NCI-H2196 treated with DMSO at 0.1 percent for 48 hours (cell line): ENCODE results near the gene PPP4C.

Experiments used
- DNase-seq: peaks from one replicate; lab custom pipeline; 2025; ENCODE audit not compliant: unreplicated experiment; lab: John Stamatoyannopoulos, UW

The PPP4C gene

DNA sequence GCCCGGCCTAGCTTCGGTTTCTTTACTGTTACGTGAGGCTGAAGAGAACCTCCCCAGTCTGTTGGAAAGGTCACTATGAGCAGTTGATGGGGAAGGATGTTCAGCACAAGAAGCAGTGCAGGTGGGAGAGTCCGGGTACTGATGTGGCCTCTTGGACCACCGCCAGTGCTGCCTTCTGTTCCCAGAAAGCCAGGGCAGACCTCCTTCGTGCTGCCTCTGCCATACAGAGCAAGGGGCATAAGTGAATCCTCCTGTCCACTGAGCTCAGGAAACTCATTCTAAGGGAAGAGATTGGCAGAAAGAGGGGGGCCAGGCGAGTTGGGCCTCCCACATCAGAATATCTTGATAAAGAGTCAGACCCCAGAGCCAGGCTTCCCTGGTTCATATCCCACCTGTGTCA, 3.7 kb downstream of the PPP4C start:
- DNase-seq = no peak

DNA sequence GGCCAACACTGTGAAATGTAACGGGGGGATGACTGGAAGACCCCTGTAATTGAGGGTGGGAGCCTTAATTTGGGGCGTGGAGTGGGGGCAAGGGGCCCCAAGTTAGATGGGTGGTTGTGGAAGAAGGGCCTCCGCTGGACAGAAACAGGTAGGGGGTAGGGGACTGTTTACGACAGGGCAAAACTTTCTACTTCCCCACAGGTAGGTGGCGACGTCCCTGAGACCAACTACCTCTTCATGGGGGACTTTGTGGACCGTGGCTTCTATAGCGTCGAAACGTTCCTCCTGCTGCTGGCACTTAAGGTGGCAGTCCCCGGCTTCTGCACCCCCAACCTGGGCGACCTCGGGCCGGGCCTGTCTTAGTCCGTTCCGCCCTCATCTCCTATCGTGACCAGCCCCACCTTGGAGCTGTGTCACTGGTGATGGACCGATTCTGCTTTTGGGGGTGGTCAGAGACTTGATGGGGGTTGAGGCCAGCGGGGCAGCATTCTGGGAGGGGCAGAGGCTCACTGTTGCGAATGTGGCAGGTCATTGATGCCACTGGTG, 6.8 kb downstream of the PPP4C start:
- DNase-seq = no peak

DNA sequence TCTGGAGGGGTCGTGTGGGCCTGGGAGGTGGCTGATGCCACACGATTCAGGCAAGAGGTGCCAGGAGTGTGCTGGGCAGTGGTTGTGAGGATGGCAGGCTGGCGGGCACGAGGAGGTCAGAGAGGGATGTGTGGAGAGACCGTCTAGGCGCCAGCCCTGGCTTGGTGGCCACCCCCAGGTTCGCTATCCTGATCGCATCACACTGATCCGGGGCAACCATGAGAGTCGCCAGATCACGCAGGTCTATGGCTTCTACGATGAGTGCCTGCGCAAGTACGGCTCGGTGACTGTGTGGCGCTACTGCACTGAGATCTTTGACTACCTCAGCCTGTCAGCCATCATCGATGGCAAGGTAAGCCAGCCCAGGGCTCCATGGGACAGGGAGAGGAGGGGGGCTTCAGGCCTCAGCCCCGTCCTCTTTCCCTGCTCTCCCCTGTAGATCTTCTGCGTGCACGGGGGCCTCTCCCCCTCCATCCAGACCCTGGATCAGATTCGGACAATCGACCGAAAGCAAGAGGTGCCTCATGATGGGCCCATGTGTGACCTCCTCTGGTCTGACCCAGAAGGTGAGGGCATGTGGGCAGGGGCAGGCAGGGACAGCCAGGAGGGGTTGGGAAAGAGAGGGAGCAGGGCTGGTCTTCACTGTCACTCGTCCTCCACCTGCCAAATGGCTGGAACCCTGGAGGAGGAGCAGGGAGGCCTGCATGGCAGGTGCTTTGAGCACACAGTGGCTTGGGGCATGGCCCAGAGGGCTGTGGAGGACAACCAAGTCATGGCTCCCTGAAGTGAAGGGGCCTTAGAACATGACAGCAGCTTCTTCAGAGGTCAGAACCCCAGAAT, 7.6 kb downstream of the PPP4C start:
- no peak for DNase-seq

GRCh38 chr16:30084096-30084815, 8.5 kb downstream of the PPP4C start:
- no peak for DNase-seq

DNA sequence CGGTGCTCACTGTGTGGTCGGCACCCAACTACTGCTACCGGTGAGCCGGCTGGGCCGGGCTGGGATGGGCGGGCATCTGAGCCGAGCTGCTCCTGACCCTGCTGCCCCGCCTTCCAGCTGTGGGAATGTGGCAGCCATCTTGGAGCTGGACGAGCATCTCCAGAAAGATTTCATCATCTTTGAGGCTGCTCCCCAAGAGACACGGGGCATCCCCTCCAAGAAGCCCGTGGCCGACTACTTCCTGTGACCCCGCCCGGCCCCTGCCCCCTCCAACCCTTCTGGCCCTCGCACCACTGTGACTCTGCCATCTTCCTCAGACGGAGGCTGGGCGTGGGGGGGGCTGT, 9.0 kb downstream of the PPP4C start:
- no peak for DNase-seq

- no peak for DNase-seq
Observed at GRCh38 chr16:30085247-30085646, 9.5 kb downstream of the PPP4C start.

- DNase-seq = no peak
Observed at GRCh38 chr16:30085820-30086219, 10.0 kb downstream of the PPP4C start.

DNA sequence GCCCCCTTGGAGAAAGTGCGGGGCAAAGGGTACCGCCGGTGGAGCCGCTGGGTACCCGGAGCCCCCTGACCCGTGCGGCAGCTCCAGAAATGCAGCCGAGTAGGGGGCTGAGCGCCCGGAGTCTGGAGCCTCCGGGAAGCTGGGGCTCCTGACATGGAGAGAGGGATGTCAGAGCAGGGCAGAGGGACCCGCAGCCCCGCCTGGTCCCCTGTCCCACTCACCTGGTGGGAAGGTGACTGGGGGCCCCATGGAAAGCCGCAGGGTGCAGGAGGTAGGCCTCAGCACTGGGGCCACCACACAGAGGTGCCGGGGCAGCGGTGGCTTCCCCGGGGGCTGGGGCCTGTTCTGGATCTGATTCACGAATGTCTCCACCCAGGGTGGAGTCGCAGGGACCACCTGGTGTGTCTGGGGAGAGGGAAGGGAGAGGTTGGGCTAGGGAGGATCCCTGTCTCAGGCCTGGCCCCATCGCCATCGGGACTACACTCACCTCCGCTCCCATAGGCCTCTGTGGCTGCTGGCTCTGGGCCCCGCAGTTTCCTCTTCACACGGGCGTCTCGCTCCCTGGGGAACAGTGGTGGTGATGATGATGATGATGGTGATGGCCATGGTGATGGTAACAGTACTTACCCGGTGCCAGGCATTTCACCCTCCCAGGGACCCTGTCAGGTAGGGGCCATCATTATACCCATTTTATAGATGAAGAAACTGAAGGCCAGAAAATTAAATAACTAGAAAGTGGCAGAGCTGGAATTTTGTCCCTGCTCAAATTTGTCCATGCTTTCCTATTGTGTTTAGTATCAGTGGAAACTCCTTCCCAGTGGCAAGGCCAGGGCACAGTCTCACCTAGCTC, 10.7 kb downstream of the PPP4C start:
- DNase-seq = no peak

- DNase-seq = no peak
Observed at GRCh38 chr16:30087181-30087898, 11.5 kb downstream of the PPP4C start.

GRCh38 chr16:30088237-30088831, 12.5 kb downstream of the PPP4C start:
- DNase-seq = no peak

DNA sequence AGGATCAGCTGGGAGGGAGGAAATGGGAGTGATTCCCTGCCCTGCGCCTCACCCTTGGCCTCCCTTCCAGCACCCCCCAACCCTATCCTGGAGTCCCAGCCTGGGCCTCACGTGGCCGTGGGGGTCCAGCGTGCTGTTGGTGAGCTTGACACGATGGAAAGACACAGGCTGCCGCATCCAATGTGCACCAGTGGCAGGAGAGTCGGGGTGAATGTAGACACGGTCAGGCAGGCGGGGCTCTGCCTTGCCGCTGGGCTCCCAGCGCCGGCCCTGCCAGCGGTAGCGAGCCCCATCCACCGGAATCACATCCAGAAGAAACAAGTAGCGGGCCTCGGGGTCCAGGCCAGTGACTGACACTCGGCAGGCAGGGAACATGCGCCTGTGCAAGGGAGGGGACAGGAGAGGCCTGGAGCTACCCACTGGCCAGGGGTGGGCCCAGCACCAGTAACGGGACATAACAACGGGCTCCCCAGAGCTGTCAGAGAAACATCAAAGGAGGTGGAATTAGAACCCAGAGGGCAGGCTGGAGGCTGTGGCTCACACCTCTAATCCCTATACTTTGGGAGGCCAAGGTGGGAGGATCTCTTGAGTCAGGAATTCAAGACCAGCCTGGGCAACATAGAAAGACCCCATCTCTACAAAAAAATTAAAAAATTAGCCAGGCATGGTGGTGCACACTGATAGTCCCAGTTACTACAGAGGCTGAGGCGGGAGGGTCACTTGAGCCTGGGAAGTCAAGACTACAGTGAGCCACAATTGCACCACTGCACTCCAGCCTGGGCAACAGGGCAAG, 13.2 kb downstream of the PPP4C start:
- DNase-seq = no peak

GRCh38 chr16:30090610-30091331, 15.0 kb downstream of the PPP4C start:
- DNase-seq = no peak

- DNase-seq = peak; percentile 85
Observed at GRCh38 chr16:30091474-30092372, 15.9 kb downstream of the PPP4C start, which contains the start of gene TBX6. TBX6 (minus strand) TSS chr16:30091924; CDS start chr16:30091193, 731 bp downstream.

- DNase-seq = peak; percentile 89
Observed at GRCh38 chr16:30092373-30093010, 16.7 kb downstream of the PPP4C start.

- no peak for DNase-seq
Observed at GRCh38 chr16:30094541-30095165, 18.9 kb downstream of the PPP4C start.

DNA sequence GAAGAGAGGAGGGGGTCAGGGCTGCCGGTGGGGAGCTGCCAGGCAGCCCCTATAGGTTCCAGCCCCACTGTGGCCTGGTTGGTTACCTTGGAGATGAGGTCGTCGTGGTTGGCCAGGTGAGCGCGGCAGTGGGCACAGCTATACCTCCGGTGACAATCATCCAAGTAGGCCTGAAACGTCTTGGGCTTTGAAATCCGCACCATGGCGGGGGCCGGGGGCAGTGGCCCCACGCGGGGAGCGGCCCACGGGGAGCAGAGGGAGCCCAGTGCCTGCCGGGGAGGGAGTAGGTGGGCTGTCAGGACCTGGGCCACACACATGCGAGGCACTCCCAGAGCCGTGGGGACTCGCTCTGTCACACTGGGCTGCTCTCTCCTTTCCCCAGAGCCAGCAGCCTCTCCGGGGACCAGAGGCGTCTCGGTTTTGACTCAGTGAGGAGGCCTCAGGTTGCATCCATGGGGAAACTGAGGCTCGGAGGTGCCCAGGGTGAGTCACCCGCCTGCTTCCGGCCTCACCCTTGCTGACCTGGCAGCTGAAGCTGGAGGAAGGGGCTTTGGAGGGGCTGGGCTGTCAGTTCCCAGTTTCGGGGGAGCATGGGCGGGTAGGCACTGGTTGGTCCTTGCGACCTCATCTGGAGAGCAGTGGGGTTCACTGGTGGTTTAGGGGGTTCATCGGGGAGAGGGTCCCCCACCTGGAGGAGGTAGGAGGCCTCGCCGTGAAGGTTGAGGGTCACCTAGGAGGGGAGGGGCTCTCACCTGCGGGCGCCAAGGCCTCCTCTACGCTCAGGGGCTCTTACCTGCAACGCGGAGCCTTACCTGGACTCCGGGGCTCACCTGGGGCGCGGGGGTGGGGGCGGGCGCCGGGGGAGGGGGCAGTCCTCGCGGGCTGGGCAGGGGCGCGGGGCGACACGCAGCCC, 19.6 kb downstream of the PPP4C start:
- no peak for DNase-seq
